RPMI7951 (cell line): Measurements from ENCODE around the gene ARMH1. TPM values are rescaled to one million over a fixed set of nuclear protein-coding genes. Genes with fewer than 3 reads are reported as not detected.
"Not testable (repeated sequence)": the region's sequence is repeated elsewhere in the genome, so short reads cannot be mapped to it uniquely, and the experiment has no call there.

Experiments
- DNase-seq: peaks from one replicate; pipeline ENCODE4 v3.0.0-alpha.2; 2012; ENCODE audit warnings: low read depth
- total RNA-seq: library from RNA; depleted of rRNA; stranded (reverse); fragments of >200 nt; shearing (Covaris generic); gene quantifications from 2 replicates; pipeline ENCODE4 v1.2.3, GENCODE V29; 2014

Gene ARMH1
- total RNA-seq, 1 experiment from 2014 or later = not detected

- DNase-seq = no peak
Measured at GRCh38 chr1:44723064-44723463, 48.5 kb downstream of the ARMH1 start.

GRCh38 chr1:44723496-44724295 lies 49.2 kb downstream of the ARMH1 start:
- DNase-seq = no peak

GRCh38 chr1:44724296-44724954 lies 49.9 kb downstream of the ARMH1 start:
- DNase-seq = no peak

- DNase-seq = no peak
Measured at GRCh38 chr1:44724955-44725698, 50.6 kb downstream of the ARMH1 start.

GRCh38 chr1:44730741-44731512 lies 56.4 kb downstream of the ARMH1 start, which contains the start of gene RNU5D-1:
RNU5D-1 (minus strand) TSS chr1:44731170.
- DNase-seq = peak; percentile 97

GRCh38 chr1:44733365-44733764 lies 58.9 kb downstream of the ARMH1 start:
- peak; percentile 95 for DNase-seq

GRCh38 chr1:44733784-44734183 lies 59.3 kb downstream of the ARMH1 start:
- DNase-seq = no peak

- no peak for DNase-seq
Measured at GRCh38 chr1:44735992-44736391, 61.5 kb downstream of the ARMH1 start.

- not testable (repeated sequence) for DNase-seq
Measured at GRCh38 chr1:44738953-44739306, 64.4 kb downstream of the ARMH1 start.

GRCh38 chr1:44739307-44740178 lies 65.0 kb downstream of the ARMH1 start, which contains the start of gene KIF2C:
KIF2C (plus strand) TSS chr1:44739837; CDS start chr1:44739933, 96 bp downstream.
- peak; percentile 97 for DNase-seq

GRCh38 chr1:44740179-44740617 lies 65.7 kb downstream of the ARMH1 start:
- DNase-seq = no peak

- no peak for DNase-seq
Measured at GRCh38 chr1:44743211-44743610, 68.7 kb downstream of the ARMH1 start.

GRCh38 chr1:44747878-44748277 lies 73.4 kb downstream of the ARMH1 start:
- no peak for DNase-seq

- DNase-seq = no peak
Measured at GRCh38 chr1:44757420-44757819, 82.9 kb downstream of the ARMH1 start.

- DNase-seq = no peak
Measured at GRCh38 chr1:44759077-44759476, 84.6 kb downstream of the ARMH1 start.

GRCh38 chr1:44760876-44761275 lies 86.4 kb downstream of the ARMH1 start:
- no peak for DNase-seq

GRCh38 chr1:44766421-44766820 lies 91.9 kb downstream of the ARMH1 start:
- DNase-seq = not testable (repeated sequence)
